T-cell (primary cell): ENCODE measurements around the gene SLC8A3. TPM values are rescaled to one million over a fixed set of nuclear protein-coding genes. Genes with fewer than 3 reads are reported as not detected.

Experiments
- ATAC-seq, 4 experiments: fragments of 200-7000 bp in 3 of 4; fragments of 150-1000 bp in 1 of 4; cut with Tn5 transposase; replicated peaks in 1 of 4; 1 replicate in 3 of 4; 2 replicates in 1 of 4; pipeline ENCODE4 v1.10.0; 2021; ENCODE audit warnings: moderate library complexity in 3 of 4, mild to moderate bottlenecking in 2 of 4, moderate number of reproducible peaks in 1 of 4
- CTCF ChIA-PET, 2 donors: fragments of 300-600 bp; sonication (Branson Sonifier 250); formaldehyde crosslinking; loops; one replicate each; lab custom pipeline; 2022; ENCODE audit warnings: antibody characterized with exemption in 2 of 2; lab: Charles Lee
- POLR2A ChIA-PET, 2 donors: fragments of 300-600 bp; sonication (Branson Sonifier 250); formaldehyde crosslinking; loops; one replicate each; lab custom pipeline; 2022; ENCODE audit warnings: antibody characterized with exemption in 2 of 2; lab: Charles Lee
- DNase-seq, 35 experiments: peaks; one replicate each; pipeline versions ENCODE4 v3.0.0 to v3.0.0-alpha.2; 2013 to 2023
- H3K27ac ChIP-seq: one replicate; pipeline ENCODE4 v1.5.1; 2013; ENCODE audit warnings: low read length
- H3K27me3 ChIP-seq, 2 experiments: replicated peaks in 1 of 2; 1 replicate in 1 of 2; 2 replicates in 1 of 2; pipeline versions ENCODE4 v1.6.1 to v1.7.0; 2013; ENCODE audit warnings: low read length in 1 of 2, mixed read lengths in 1 of 2; ENCODE audit not compliant: control insufficient read depth in 2 of 2, insufficient read depth in 2 of 2; ENCODE audit errors: extremely low read depth in 1 of 2
- H3K36me3 ChIP-seq, 2 donors: 1 replicate in 1 of 2; 2 replicates in 1 of 2; pipeline versions ENCODE4 v1.6.1 to v1.7.0; 2013; ENCODE audit warnings: low read length in 1 of 2; ENCODE audit not compliant: control insufficient read depth in 2 of 2, insufficient read depth in 1 of 2; ENCODE audit errors: extremely low read depth in 1 of 2
- H3K4me1 ChIP-seq, 2 experiments: 1 replicate in 1 of 2; 2 replicates in 1 of 2; pipeline versions ENCODE4 v1.6.1 to v1.7.0; 2013; ENCODE audit warnings: low read length in 2 of 2, mixed read lengths in 1 of 2; ENCODE audit not compliant: insufficient read depth in 2 of 2, control insufficient read depth in 1 of 2; ENCODE audit errors: extremely low read depth in 1 of 2
- H3K4me3 ChIP-seq, 2 donors: 1 replicate in 1 of 2; 2 replicates in 1 of 2; pipeline versions ENCODE4 v1.5.1 to v1.7.0; 2013; ENCODE audit warnings: mild to moderate bottlenecking in 2 of 2, low read length in 1 of 2, moderate library complexity in 1 of 2; ENCODE audit not compliant: control insufficient read depth in 1 of 2; ENCODE audit errors: extremely low read depth in 1 of 2
- H3K9me3 ChIP-seq: 2 replicates; pipeline ENCODE4 v1.7.0; 2013
- H3K27ac Mint-ChIP-seq, 2 donors: one replicate each; pipeline ENCODE4 v1.8.0; 2020 to 2021; ENCODE audit warnings: mild to moderate bottlenecking in 2 of 2, mixed read lengths in 2 of 2
- H3K27me3 Mint-ChIP-seq, 2 donors: one replicate each; pipeline ENCODE4 v1.8.0; 2021 to 2022; ENCODE audit warnings: mixed read lengths in 2 of 2
- H3K36me3 Mint-ChIP-seq: one replicate; pipeline ENCODE4 v1.8.0; 2021; ENCODE audit warnings: mixed read lengths
- H3K4me1 Mint-ChIP-seq, 3 donors: one replicate each; pipeline ENCODE4 v1.8.0; 2020 to 2022; ENCODE audit warnings: mixed read lengths in 3 of 3, mild to moderate bottlenecking in 1 of 3
- H3K4me3 Mint-ChIP-seq, 3 donors: one replicate each; pipeline ENCODE4 v1.8.0; 2020 to 2022; ENCODE audit warnings: mild to moderate bottlenecking in 3 of 3, mixed read lengths in 3 of 3, moderate library complexity in 3 of 3
- H3K9me3 Mint-ChIP-seq, 3 donors: one replicate each; pipeline ENCODE4 v1.8.0; 2020 to 2022; ENCODE audit warnings: mixed read lengths in 3 of 3
- WGBS: methylation state at CpG from one replicate; pipeline ENCODE4 v1.1.5; 2013; ENCODE audit warnings: missing lambda C conversion rate; ENCODE audit not compliant: insufficient coverage; 5-methylcytosine and 5-hydroxymethylcytosine counted together
- total RNA-seq, 35 experiments: library from RNA in 6 of 35; stranded (reverse) in 6 of 35; fragments of 120-200 nt in 1 of 35; gene quantifications; one replicate each; pipeline versions ENCODE4 v1.2.1 to v1.2.4 and lab custom pipeline; 2013 to 2026

SLC8A3 gene
- total RNA-seq, 5 donors from 2014 or later (not counting 1 experiment from before 2014, with no cell fraction given), result 0.06 to 0.21 (median 0.10) TPM; not detected in 2

GRCh38 chr14:70077720-70078119 lies 111.0 kb downstream of the SLC8A3 start:
- H3K27ac Mint-ChIP-seq, result no peak overlapping the region
- CTCF ChIA-PET, result no interaction called here
- H3K9me3 ChIP-seq, result no peaks in the 10 kb centered on the region
- H3K36me3 Mint-ChIP-seq, result no peaks in the 10 kb centered on the region
- H3K36me3 ChIP-seq, result no peaks in the 10 kb centered on the region
- DNase-seq (no peak), ATAC-seq (no peak)
- H3K27ac ChIP-seq, result no peak overlapping the region
- POLR2A ChIA-PET, result no interaction called here
- WGBS, result 17% methylated on average over 1 of the region's 2 CpGs
- H3K27me3 ChIP-seq, result peaks cover 0 to 4% of the 10 kb centered on the region in 2 experiments
- H3K9me3 Mint-ChIP-seq, result no peaks in the 10 kb centered on the region
- H3K4me3 Mint-ChIP-seq, result no peak overlapping the region
- H3K4me3 ChIP-seq, result no peak overlapping the region
- no peaks in the 10 kb centered on the region for H3K4me1 ChIP-seq
- no peaks in the 10 kb centered on the region for H3K4me1 Mint-ChIP-seq
- peaks cover 28 to 37% of the 10 kb centered on the region in 2 donors for H3K27me3 Mint-ChIP-seq

- H3K4me1 ChIP-seq, result no peaks in the 10 kb centered on the region
- peaks cover 26 to 32% of the 10 kb centered on the region in 2 donors for H3K27me3 Mint-ChIP-seq
- H3K27ac Mint-ChIP-seq, result no peak overlapping the region
- no peaks in the 10 kb centered on the region for H3K36me3 ChIP-seq
- DNase-seq (no peak), ATAC-seq (no peak)
- no peaks in the 10 kb centered on the region for H3K9me3 Mint-ChIP-seq
- ChIA-PET POLR2A (no interaction called here), CTCF (no interaction called here)
- H3K27me3 ChIP-seq, result peaks cover 0 to 4% of the 10 kb centered on the region in 2 experiments
- no peak overlapping the region for H3K4me3 Mint-ChIP-seq
- H3K4me1 Mint-ChIP-seq, result no peaks in the 10 kb centered on the region
- WGBS, result no CpG with 5 or more reads among the region's 3 CpGs
- no peaks in the 10 kb centered on the region for H3K9me3 ChIP-seq
- no peak overlapping the region for H3K4me3 ChIP-seq
- no peak overlapping the region for H3K27ac ChIP-seq
- no peaks in the 10 kb centered on the region for H3K36me3 Mint-ChIP-seq
These were observed 111.7 kb downstream of the SLC8A3 start for GRCh38 chr14:70077005-70077404.

GRCh38 chr14:70073924-70074566 lies 114.7 kb downstream of the SLC8A3 start:
- DNase-seq (peak in 13 of 35 experiments; percentile 1 to 42 (median 10)), ATAC-seq (no peak)
- Mint-ChIP-seq H3K27me3 (peaks cover 19 to 26% of the 10 kb centered on the region in 2 donors), H3K27ac (no peak overlapping the region), H3K36me3 (no peaks in the 10 kb centered on the region), H3K9me3 (no peaks in the 10 kb centered on the region), H3K4me1 (no peaks in the 10 kb centered on the region), H3K4me3 (no peak overlapping the region)
- no peak overlapping the region for H3K4me3 ChIP-seq
- ChIA-PET POLR2A (interaction anchor here in 1 of 2 donors (0.6 kb wide), 1 partner anchor 1084 kb away, joined by 3 read pairs; no protein-coding TSS in a partner anchor), CTCF (interaction anchor here in 1 of 2 donors (1.7 kb wide), 1 partner anchor 256 kb away, joined by 7 read pairs; no protein-coding TSS in a partner anchor)
- no peaks in the 10 kb centered on the region for H3K9me3 ChIP-seq
- no CpG with 5 or more reads among the region's 3 CpGs for WGBS
- no peak overlapping the region for H3K27ac ChIP-seq
- H3K36me3 ChIP-seq, result no peaks in the 10 kb centered on the region
- peaks cover 0 to 4% of the 10 kb centered on the region in 2 experiments for H3K27me3 ChIP-seq
- H3K4me1 ChIP-seq, result no peaks in the 10 kb centered on the region

GRCh38 chr14:70069186-70069585 lies 119.6 kb downstream of the SLC8A3 start:
- POLR2A ChIA-PET, result no interaction called here
- 84% methylated on average over 4 of the region's 5 CpGs for WGBS
- Histone ChIP-seq H3K27ac (no peak overlapping the region), H3K36me3 (no peaks in the 10 kb centered on the region), H3K4me3 (no peak overlapping the region), H3K9me3 (no peaks in the 10 kb centered on the region), H3K27me3 (no peaks in the 10 kb centered on the region), H3K4me1 (no peaks in the 10 kb centered on the region)
- Mint-ChIP-seq H3K27ac (no peak overlapping the region), H3K9me3 (no peaks in the 10 kb centered on the region), H3K4me1 (no peaks in the 10 kb centered on the region), H3K4me3 (no peak overlapping the region), H3K27me3 (peaks cover 14 to 26% of the 10 kb centered on the region in 2 donors), H3K36me3 (no peaks in the 10 kb centered on the region)
- CTCF ChIA-PET, result no interaction called here
- ATAC-seq (no peak), DNase-seq (no peak)

- Mint-ChIP-seq H3K9me3 (no peaks in the 10 kb centered on the region), H3K27ac (no peak overlapping the region), H3K36me3 (no peaks in the 10 kb centered on the region), H3K4me3 (no peak overlapping the region), H3K27me3 (peaks cover 14 to 27% of the 10 kb centered on the region in 2 donors), H3K4me1 (no peaks in the 10 kb centered on the region)
- ATAC-seq (no peak), DNase-seq (no peak)
- POLR2A ChIA-PET, result no interaction called here
- CTCF ChIA-PET, result no interaction called here
- Histone ChIP-seq H3K4me3 (no peak overlapping the region), H3K4me1 (no peaks in the 10 kb centered on the region), H3K27ac (no peak overlapping the region), H3K9me3 (no peaks in the 10 kb centered on the region), H3K36me3 (no peaks in the 10 kb centered on the region), H3K27me3 (peaks cover 0 to 2% of the 10 kb centered on the region in 2 experiments)
- WGBS, result 86% methylated on average over 3 of the region's 5 CpGs
These were observed 120.9 kb downstream of the SLC8A3 start for GRCh38 chr14:70067810-70068209.

- Histone ChIP-seq H3K9me3 (no peaks in the 10 kb centered on the region), H3K36me3 (no peaks in the 10 kb centered on the region), H3K4me3 (no peak overlapping the region), H3K27me3 (peaks cover 0 to 2% of the 10 kb centered on the region in 2 experiments), H3K4me1 (no peaks in the 10 kb centered on the region), H3K27ac (no peak overlapping the region)
- no peak overlapping the region for H3K27ac Mint-ChIP-seq
- peaks cover 20 to 25% of the 10 kb centered on the region in 2 donors for H3K27me3 Mint-ChIP-seq
- H3K4me3 Mint-ChIP-seq, result no peak overlapping the region
- ChIA-PET POLR2A (no interaction called here), CTCF (interaction anchor here in 1 of 2 donors (0.6 kb wide), 1 partner anchor 22 kb away, joined by 3 read pairs; no protein-coding TSS in a partner anchor)
- H3K9me3 Mint-ChIP-seq, result peaks cover 0 to 5% (median 0%) of the 10 kb centered on the region in 3 donors
- no peaks in the 10 kb centered on the region for H3K4me1 Mint-ChIP-seq
- DNase-seq (no peak), ATAC-seq (no peak)
- WGBS, result no CpG with 5 or more reads among the region's 11 CpGs
- no peaks in the 10 kb centered on the region for H3K36me3 Mint-ChIP-seq
These were observed 124.5 kb downstream of the SLC8A3 start for GRCh38 chr14:70064136-70064865.
